ENCODE data around the gene ANKIB1.

DNA sequence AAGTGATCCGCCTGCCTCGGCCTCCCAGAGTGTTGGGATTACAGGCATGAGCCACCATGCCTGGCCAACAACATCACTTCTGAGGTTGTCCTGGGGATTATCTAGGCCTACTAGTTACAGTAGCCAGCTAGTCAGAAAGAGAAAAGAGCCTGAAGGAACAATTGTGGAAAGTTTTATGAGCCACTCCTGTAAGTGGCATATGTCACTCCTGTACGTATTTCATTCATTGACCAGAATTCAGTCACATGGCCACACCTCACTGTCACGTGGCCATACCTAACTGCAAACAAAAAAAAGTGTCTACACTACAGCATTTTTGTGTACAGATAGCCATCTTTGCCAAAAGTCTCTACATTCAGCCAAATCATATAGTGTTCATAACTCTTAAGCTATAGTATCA lies 85.7 kb downstream of the ANKIB1 start:
- TF ChIP-seq POLR2AphosphoS5 (IDR thresholded peaks at IDR 0.05): no peak
- TF ChIP-seq, protein P1, sequence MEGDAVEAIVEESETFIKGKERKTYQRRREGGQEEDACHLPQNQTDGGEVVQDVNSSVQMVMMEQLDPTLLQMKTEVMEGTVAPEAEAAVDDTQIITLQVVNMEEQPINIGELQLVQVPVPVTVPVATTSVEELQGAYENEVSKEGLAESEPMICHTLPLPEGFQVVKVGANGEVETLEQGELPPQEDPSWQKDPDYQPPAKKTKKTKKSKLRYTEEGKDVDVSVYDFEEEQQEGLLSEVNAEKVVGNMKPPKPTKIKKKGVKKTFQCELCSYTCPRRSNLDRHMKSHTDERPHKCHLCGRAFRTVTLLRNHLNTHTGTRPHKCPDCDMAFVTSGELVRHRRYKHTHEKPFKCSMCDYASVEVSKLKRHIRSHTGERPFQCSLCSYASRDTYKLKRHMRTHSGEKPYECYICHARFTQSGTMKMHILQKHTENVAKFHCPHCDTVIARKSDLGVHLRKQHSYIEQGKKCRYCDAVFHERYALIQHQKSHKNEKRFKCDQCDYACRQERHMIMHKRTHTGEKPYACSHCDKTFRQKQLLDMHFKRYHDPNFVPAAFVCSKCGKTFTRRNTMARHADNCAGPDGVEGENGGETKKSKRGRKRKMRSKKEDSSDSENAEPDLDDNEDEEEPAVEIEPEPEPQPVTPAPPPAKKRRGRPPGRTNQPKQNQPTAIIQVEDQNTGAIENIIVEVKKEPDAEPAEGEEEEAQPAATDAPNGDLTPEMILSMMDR (IDR thresholded peaks at IDR 0.05 in 8 of 11, conservative IDR thresholded peaks at IDR 0.05 in 3 of 11): no peak
